ENCODE results near the gene ABHD6.
"Not testable (repeated sequence)": the region's sequence is repeated elsewhere in the genome, so short reads cannot be mapped to it uniquely, and the experiment has no call there.

ABHD6 gene

DNA sequence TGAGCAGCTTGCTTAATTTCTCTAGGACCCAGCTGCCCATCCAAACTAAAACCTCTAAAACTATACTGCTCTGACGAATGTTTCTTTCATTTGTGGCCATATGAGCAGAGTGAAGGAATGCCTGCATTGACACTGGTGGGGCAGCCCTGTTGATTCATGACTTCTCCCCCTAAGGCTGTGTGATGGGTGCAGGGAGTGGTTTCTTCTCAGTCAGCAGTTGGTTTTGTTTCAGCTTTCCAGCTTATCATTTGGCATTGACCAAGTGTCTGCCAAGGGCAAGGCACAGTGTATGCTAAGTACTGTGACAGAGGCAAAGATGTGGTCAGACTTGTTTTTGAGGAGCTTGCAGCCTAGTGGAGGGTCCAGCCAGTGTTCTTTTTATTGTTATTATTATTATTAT, 4.7 kb downstream of the ABHD6 start:
- FAIRE-seq = no peak
- DNase-seq (ENCODE audit: low spot score) = no peak

- not testable (repeated sequence) for DNase-seq (ENCODE audit: low spot score); FAIRE-seq
Measured at GRCh38 chr3:58242860-58243259, 5.3 kb downstream of the ABHD6 start.

DNA sequence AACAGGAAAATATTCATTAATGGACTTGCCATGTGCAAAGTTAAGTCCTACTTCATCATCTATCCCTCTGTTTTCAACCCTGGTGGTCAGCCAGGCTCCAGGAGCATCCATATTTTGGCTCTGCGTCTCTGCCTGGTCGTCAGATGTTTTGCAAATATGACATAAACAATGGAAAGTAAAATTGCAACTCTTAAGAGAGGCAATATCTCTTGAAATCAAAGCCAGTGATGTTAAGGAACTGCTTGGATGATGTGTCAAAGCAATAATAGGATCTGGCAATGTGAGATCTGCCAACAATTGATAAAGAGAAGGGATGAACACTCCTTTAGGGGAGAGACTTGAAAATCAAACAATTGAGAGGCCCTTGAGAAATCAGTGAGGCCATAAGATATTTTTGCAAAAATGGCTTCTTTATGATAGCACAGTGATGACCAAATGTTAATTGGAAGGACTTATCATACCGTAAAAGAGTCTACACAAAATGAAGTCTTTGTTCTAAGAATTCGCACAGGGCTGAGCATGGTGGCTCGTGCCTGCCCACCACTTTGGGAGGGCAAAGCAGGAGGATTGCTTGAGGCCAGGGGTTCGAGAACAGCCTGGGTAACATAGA, 6.5 kb downstream of the ABHD6 start:
- DNase-seq (ENCODE audit: low spot score) = no peak
- FAIRE-seq = no peak

GRCh38 chr3:58246148-58247047, 8.8 kb downstream of the ABHD6 start:
- DNase-seq (ENCODE audit: low spot score) (no peak), FAIRE-seq (no peak)

DNA sequence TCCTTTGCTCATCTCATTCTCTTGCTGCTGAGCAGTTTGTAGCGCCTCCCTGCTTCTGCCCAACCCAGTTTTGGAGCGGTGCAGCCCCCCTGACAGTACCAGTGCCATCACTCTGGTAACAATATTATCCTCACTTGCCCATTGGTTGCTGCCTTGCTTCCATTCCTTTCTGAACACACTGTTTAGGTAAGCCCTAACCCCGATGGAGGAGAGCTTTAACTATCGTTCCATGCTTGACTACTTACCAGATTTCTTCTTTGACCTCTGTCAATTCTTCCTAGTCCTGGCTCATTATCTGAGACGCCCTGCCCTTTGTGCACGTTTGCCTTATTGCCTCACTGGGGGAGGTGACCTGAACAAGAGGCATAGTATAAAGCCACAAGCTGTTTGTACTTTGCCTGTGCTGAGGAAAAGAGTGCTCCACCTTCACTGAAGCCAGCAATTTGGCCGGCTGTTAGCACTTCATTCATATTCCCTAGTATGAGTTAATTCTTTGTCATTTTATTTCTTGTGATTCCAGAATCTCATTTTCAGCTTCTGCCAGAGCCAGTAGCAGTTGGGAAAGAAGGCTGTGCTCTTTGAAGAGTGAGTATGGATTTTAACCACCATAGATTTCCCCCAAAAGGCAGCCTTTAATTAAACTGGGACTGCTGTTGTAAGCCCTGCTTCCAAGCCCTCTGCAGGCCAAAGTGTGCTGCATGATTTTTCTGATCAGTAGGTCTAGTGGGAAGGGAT, 11.9 kb downstream of the ABHD6 start:
- DNase-seq (ENCODE audit: low spot score) (no peak), FAIRE-seq (no peak)

DNA sequence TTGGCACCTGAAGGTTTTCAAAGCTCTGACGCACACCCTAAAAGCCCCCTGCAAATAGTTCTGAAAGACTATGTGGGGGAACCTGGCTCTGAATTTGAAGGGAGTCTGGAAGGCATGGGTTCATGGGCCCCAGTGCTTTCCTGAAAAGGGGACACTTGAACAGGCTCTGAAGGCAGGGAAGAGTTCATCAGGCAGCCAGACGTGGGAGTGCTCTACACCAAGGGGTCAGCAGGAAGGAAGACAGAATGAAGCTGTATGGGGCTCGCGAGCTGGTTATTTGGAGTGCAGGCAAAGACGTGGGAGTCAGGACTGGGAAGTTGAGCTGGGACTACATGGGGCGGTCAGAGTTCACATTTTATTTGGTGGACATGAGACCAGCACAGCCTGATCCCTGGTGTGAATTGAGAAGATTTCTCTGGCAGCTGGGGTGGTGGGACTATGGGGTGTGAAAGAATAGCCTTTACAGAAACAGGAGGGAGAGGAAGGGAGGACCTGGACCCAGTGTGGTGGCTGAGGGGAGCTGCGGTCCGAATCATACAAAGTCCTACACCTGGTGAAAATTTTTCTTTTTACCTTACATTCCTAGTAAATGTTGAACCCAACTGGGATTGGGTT, 12.6 kb downstream of the ABHD6 start:
- FAIRE-seq = no peak
- DNase-seq (ENCODE audit: low spot score) = no peak

DNA sequence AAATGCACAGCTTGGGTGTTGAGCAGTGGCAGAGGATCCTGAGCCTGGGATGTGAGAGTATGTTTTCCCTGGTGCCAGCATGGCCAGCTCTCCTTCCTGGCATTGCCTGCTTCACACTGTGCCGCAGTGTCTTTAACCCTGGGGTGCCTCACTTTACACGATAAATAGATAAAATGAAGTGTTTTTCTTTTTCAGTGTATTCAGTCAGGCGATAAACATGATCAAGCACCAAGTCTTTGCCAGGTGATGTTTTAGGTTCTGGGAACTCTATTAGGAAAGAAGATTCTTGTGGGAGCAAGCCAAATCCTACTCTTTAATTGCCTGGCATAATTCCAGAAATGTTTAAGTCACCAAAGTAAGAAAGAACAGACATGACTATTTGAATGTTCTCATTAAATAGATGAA, 14.0 kb downstream of the ABHD6 start:
- FAIRE-seq (no peak), DNase-seq (ENCODE audit: low spot score) (no peak)

GRCh38 chr3:58254144-58254543, 16.6 kb downstream of the ABHD6 start:
- FAIRE-seq (no peak), DNase-seq (ENCODE audit: low spot score) (no peak)

DNA sequence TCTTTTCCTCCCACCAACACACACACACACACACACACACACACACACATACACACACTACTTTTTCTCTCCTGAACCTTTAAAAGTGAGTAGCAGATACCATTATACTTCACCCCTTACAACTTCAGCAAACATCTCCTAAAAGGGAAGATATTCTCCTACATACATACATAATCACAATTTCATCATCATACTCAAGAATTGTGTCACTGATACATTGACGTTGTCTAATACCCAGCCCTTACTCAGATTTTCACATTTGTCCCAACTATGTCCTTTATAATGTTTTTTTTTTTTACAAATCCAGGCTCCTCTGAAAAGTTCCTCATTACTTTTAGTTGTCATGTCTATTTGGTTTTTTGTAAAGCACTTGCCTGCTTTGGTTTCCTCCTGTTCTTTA, 18.5 kb downstream of the ABHD6 start:
- DNase-seq (ENCODE audit: low spot score) (no peak), FAIRE-seq (no peak)

GRCh38 chr3:58256511-58256910, 18.9 kb downstream of the ABHD6 start:
- DNase-seq (ENCODE audit: low spot score) (no peak), FAIRE-seq (no peak)

GRCh38 chr3:58258392-58259055, 20.9 kb downstream of the ABHD6 start:
- no peak for FAIRE-seq
- no peak for DNase-seq (ENCODE audit: low spot score)

GRCh38 chr3:58260261-58260731, 22.7 kb downstream of the ABHD6 start:
- FAIRE-seq = peak; percentile 92
- peak; percentile 72 for DNase-seq (ENCODE audit: low spot score)

DNA sequence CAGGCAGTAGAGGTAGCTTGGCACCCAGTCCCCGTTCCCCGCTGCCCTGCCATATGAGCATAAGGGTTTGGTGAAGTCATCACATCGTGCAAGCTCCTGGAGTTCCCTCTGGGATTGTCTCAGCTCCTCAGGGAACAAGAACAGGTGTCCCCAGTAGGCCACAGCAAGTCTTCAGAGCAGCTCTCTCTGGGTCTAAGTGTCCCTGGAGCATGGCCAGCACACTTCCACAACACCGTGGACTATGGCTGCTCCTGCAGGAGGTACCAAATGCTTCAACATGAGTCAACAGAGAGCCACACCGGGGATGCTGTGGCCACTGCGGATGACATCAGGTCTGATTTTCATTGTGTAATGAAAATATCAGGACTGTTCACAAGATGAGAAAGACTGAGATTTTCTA, 23.1 kb downstream of the ABHD6 start:
- DNase-seq (ENCODE audit: low spot score) = peak; percentile 48
- peak; percentile 56 for FAIRE-seq

DNA sequence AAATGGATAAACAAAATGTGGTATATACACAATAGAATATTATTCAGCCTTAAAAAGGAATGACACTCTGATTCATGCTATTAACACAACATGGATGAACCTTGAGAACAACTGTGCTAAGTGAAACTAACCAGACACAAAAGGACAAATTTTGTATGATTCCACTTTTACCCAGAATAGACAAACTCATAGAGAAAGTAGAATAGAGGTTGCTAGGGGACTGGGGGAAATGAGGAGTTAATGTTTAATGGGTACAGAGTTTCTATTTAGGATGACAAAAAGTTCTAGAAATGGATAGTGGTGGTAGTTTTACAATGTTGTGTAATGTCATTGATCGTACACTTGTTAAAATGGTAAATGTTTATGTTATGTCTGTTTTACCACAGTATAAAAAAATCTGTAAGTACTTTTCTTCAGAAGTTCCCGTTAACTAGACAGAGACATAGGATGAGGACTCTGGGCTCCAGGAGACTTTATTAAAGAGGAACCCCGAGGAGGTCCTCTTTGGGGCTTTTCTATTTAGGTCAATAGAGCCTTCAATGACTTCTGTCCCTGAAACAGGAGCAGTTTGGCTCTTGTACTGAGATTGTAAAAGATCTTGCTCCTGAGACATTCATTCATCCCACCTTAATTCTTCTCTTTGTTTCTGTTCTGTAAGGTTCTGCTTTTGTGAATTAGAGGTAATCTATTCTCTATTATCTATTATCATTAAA, 24.5 kb downstream of the ABHD6 start:
- FAIRE-seq (no peak), DNase-seq (ENCODE audit: low spot score) (no peak)

GRCh38 chr3:58266577-58266976, 29.0 kb downstream of the ABHD6 start:
- DNase-seq (ENCODE audit: low spot score) (no peak), FAIRE-seq (no peak)

- not testable (repeated sequence) for FAIRE-seq; DNase-seq (ENCODE audit: low spot score)
Measured at GRCh38 chr3:58267543-58267942, 30.0 kb downstream of the ABHD6 start.

- FAIRE-seq (no peak), DNase-seq (ENCODE audit: low spot score) (no peak)
Measured at GRCh38 chr3:58269356-58269755, 31.8 kb downstream of the ABHD6 start.

DNA sequence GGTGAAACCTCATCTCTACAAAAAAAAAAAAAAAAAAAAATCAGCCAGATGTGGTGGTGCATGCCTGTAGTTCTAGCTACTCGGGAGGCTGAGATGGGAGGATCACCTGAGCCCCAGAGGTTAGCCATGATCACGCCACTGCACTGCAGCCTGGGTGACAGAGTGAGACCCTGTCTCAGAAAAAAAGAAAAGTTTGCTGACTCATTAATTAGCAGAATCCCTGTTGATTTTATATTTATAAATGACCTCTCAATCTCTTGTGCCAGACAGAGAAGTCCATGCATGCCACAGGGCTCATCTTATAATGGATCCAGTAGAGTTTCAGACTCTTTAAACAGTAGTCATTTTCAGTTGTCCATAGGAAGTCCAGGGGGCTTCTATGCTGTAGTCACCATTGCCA, 32.9 kb downstream of the ABHD6 start:
- no peak for DNase-seq (ENCODE audit: low spot score)
- no peak for FAIRE-seq

DNA sequence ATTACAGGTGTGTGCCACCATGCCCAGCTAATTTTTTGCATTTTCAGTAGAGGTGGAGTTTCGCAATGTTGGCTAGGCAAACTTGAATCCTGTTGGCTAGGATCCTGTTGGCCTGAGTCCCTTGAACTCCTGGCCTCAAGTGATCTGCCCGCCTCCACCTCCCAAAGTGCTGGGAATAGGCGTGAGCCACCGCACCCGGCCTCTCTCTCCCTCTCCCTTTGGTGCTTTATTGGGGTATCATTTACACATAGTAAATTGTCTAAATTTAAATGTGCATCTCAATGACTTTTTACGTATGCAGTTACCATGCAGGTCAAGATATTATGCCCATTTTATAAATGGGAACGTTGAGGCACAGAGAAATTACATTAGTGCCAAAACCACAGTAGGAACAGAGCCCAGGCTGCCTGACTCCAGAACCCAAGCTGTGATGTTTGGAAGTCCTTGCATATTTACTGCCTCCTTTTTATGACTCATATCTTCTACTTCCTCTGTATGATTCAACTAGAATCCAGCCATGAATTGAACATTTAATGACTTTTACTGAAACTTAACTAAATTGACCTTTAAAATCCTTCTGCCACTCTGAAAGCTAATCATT, 34.4 kb downstream of the ABHD6 start:
- DNase-seq (ENCODE audit: low spot score) (peak; percentile 84), FAIRE-seq (no peak)

DNA sequence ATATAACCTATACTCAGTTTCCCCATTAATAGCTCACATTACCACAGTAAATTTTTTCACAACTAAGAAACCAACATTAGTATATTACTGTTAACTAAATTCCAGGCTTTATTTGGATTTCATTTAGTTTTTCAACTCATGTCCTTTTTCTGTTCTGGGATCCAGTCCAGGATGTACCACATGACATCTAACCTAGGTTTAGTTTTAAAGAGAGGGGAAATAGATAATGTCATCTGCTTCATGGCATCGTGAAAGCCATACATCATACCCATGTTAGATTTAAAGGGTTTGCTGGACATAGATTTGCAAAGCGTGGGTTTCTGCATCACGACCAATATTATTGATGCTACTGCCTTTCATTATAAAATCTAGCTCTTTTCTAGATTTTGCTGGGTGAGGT, 35.3 kb downstream of the ABHD6 start:
- no peak for DNase-seq (ENCODE audit: low spot score)
- no peak for FAIRE-seq
